NCI-H146 treated with DMSO at 0.1 percent for 48 hours (cell line): ENCODE measurements around the gene TMEM132C.
"Not testable (repeated sequence)": the region's sequence is repeated elsewhere in the genome, so short reads cannot be mapped to it uniquely, and the experiment has no call there.

Experiments used
- DNase-seq: peaks from one replicate; lab custom pipeline; 2025; ENCODE audit not compliant: unreplicated experiment; lab: John Stamatoyannopoulos, UW

The TMEM132C gene

GRCh38 chr12:128603573-128604115, 336.7 kb downstream of the TMEM132C start:
- DNase-seq: no peak

GRCh38 chr12:128604219-128604618, 337.2 kb downstream of the TMEM132C start:
- DNase-seq: not testable (repeated sequence)

DNA sequence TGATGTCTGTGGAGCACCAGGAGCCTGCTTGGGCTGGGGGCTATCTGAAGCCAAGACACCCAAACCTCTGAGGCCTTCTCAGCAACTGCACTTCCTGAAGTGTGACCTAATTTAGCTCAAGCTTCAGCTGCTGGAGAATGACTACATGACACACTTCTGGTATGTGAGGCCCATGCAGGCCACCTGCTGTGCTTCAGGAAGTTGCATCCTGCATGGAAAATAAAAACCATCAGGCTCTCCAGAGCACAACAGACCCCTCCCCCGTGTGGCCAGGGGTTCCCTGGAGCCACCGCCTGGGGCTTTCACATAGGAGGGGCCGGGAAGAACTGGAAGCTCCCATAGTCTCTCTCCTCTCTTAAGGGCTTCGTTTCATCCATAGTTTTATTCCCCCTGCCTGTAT, 339.1 kb downstream of the TMEM132C start:
- peak; percentile 13 for DNase-seq

DNA sequence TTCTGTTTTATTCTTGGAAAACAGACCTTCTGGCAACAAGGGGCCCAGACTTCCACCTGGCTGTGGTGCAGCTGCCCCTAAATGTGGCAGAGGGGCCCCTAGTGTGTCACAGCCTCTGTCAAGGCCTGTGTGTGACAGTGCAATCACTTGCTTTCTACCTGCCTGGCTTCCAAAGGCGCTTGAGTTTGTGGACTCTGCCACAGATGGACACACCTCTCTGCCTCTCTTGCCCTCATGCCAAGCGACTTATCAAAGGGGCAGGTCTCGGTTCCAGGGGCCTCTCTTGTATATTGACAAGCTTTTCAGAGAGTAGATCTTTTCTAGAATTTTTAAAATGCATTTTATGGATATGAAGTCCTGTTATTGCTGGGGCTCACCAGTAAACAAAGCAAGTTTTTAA, 339.6 kb downstream of the TMEM132C start:
- no peak for DNase-seq

GRCh38 chr12:128606970-128607369, 340.0 kb downstream of the TMEM132C start:
- DNase-seq: no peak

DNA sequence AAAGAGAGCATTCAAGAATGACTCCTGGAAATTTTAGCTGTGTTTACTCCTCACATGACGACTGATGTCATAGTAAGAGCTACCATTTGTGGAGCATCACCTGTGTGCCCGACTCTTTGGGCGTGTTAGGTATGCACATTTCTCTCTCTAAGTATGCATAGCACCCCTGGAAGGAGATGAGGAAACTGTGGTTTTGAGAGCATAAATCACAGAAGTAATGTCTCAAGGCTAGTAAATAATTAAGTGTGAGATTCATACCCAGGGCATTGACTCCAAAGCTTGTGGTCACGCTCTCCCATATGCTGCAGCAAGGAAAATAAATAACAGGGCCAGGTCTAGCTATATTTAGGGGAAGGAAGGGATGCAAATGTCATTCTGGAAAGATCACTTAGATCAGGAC, 340.7 kb downstream of the TMEM132C start:
- no peak for DNase-seq

- no peak for DNase-seq
Measured at GRCh38 chr12:128609861-128610260, 342.9 kb downstream of the TMEM132C start.

DNA sequence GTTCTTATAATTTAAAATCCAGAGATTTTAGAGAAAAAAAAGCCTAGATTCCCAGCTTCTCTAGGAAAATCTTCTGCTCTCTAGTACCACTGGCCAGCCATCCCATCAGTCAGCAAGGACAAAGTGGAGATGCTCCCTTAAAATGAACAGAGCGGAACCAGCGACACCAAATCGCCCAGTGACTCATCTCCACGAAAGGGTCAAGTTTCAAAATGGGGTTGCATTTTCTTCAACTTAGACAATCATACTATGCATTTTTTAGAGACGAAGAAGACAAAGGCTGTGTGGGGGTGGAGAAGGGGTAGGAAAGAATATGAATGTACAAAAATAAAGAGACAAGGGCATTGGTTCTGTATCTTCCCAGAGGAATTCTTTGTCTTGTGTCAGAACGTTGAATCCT, 344.8 kb downstream of the TMEM132C start:
- no peak for DNase-seq

DNA sequence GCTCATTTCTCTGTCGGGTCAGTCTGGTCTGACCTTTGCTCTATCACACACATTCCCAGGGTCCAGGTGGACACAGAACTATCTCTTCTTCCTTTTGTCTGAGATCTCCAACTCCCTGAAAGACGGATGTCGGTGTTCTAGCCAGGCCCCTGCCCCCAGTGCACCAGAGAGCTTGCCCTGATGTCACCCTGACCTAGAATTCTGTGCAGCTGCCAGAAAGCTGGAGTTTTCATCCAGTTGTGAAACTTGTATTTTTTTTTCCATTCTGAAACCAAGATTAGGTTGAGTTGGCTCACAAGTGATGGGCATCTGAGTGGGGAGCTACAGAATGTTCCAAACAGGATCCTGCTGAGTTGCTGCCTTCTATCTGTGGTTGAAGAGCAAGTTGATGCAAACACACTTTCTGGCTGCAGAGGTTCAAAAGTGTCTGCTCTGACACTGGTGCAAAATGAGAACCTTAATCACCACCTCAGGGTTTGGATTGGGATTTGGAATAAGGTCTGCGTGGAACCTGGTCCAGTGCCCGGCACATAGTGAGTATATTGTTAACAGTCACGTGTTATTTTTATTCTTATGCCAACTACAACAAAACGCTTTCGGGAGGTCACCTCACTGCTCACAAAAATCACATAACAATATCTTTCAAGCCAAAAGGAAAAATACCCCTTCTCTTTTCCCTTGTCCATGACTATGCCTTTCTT, 345.3 kb downstream of the TMEM132C start:
- no peak for DNase-seq

DNA sequence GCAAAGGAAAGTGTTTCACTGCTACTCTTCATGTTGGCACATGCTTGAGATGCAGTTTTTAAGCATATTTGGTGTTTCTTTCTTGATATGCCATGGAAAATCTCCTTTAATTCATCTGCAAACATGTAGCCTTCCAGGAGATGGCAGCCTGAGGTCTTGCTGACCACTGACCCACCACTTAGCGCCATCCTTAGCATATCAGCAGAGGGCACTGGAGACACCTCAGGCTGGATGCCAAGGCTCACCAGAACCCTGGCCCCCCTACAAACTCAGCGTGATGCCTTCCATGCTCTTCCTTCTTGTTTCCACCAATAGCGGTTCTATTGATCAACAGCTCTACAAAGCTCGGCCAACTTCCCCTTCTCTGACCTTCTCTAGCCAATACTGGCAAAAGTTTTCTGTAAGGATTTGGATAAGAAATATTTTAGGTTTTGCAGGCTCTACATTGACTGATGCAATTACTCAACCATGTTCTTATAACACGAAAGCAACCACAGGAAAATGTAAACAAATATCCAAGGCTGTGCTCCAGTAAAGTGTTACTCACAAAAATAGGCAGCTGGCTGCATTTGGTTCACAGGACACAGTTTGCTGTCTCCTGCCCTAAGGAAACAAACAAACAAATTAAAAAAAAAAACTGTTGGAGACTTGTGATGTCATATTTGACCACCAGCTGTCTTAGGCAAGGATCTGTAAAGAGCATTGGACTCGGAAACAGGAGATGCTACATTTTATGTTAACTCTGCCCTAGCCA, 347.0 kb downstream of the TMEM132C start:
- no peak for DNase-seq

GRCh38 chr12:128617304-128617833, 350.4 kb downstream of the TMEM132C start:
- no peak for DNase-seq

DNA sequence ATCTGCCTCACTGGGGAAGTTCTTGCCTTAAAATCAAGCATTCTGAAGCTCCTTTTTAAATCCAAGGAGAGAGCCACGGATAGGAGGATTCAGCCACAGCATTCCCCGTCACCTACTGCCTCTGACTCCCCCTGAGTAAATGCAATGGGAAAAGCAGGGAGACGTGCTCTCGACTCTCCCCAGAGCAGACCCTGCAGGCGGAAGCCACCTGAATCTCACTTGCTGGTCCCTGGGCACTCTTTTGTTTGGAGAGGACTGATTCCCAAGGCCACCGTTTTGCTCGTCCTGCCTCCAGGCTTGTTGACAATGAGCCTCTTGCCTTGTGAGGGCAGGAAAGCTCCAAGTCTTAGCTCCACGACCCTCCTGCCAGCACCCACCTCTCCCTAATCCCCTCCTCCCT, 352.3 kb downstream of the TMEM132C start:
- no peak for DNase-seq

- DNase-seq: no peak
Measured at GRCh38 chr12:128621304-128621703, 354.3 kb downstream of the TMEM132C start.

DNA sequence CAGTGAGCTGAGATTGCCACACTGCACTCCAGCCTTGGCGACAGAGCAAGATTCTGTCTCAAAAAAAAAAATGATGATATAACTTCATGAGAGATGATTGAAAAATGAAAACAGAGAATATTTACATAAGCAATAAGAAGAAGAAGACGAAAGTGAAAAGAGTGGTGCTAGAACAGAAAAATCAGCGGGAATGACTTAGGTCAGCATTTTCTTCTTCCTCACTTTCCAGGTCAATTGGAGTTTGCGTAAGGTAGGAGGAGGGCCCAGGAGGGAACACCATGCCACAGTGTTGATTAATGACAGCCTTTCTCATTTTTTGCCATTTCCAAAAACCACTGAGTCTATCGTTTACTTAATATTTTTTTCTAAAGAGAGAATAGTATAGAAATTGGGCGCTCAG, 356.8 kb downstream of the TMEM132C start:
- no peak for DNase-seq

GRCh38 chr12:128626808-128627320, 359.9 kb downstream of the TMEM132C start:
- no peak for DNase-seq

- no peak for DNase-seq
Measured at GRCh38 chr12:128627659-128628058, 360.7 kb downstream of the TMEM132C start.

DNA sequence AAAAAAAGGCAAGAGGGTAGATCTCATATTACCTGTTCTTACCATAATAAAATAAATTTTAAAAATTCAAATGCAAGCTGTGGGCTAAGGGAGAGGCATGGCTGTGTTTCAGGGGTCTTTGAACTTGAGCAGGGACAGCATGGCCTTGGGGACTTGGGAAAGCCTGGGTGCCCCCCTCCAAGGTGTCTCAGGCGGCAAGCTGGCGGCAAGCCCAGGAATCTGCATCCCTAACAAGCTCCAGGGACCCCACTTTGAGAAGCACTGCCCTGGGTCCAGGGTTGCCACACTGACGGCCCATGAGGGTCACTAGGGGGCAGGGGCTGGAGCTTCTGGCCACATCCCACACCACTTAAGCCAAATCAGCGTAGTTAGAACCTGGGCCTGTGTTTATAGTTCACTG, 363.0 kb downstream of the TMEM132C start:
- DNase-seq: no peak

- no peak for DNase-seq
Measured at GRCh38 chr12:128637642-128638606, 371.0 kb downstream of the TMEM132C start.

- DNase-seq: no peak
Measured at GRCh38 chr12:128639089-128639488, 372.1 kb downstream of the TMEM132C start.

GRCh38 chr12:128643155-128643554, 376.2 kb downstream of the TMEM132C start:
- no peak for DNase-seq
